IPS-20b (cell line): Measurements from ENCODE around the gene MYL3.
"Not testable (repeated sequence)": the region's sequence is repeated elsewhere in the genome, so short reads cannot be mapped to it uniquely, and the experiment has no call there.

Source experiments
- H3K27ac ChIP-seq: one replicate; pipeline ENCODE4 v1.5.1; 2013; ENCODE audit warnings: low read length
- H3K27me3 ChIP-seq: 2 replicates; pipeline ENCODE4 v1.6.1; 2013; ENCODE audit warnings: mild to moderate bottlenecking, low read length, inconsistent platforms; ENCODE audit not compliant: insufficient read depth
- H3K36me3 ChIP-seq: 2 replicates; pipeline ENCODE4 v1.6.1; 2013; ENCODE audit warnings: low read depth, mild to moderate bottlenecking, inconsistent platforms, low read length, moderate library complexity; ENCODE audit not compliant: insufficient read depth
- H3K4me1 ChIP-seq: 2 replicates; pipeline ENCODE4 v1.6.1; 2013; ENCODE audit warnings: mild to moderate bottlenecking, control low read depth, inconsistent platforms, low read length, moderate library complexity; ENCODE audit not compliant: insufficient read depth
- H3K4me3 ChIP-seq: 2 replicates; pipeline ENCODE4 v1.5.1; 2013; ENCODE audit warnings: mild to moderate bottlenecking, low read length, inconsistent platforms
- H3K9ac ChIP-seq: 2 replicates; pipeline ENCODE4 v1.6.1; 2013; ENCODE audit warnings: low read depth, mild to moderate bottlenecking, inconsistent platforms, low read length, moderate library complexity
- H3K9me3 ChIP-seq: 2 replicates; pipeline ENCODE4 v1.6.1; 2013; ENCODE audit warnings: mild to moderate bottlenecking, low read depth, low read length, inconsistent platforms; ENCODE audit not compliant: insufficient read depth

Gene MYL3

DNA sequence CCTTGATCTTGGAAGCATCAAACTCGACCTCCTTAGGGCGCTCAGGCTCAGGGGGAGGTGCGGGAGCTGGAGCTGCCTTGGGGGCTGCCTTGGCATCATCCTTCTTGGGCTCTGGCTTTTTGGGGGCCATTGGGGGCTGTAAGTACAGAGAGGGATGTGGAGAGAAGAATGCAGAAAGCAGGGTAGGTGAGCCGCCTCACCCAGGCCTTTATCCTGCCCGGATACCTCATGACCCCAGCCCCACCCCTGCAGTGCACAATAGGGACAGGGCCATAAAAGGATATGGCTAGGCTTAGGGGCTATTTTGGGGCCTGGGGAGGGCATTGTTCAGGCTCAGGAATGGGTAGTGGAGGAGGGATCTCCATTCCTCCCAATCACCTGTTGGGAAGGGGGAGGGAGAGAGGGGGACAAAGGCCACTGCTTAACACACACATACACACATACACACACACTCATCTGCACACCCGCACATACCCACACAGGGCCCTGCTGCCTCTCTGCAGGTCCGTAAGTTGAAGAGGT is at the start of gene MYL3:
TSS of gene MYL3 (minus strand) at position 184 of the 522 bp plus-strand sequence. CDS start at position 130, 54 bp downstream.
- Histone ChIP-seq H3K36me3 (no peaks in the 10 kb centered on the region), H3K4me3 (no peak within 1 kb of the TSS), H3K27me3 (no peaks in the 10 kb centered on the region), H3K9me3 (no peaks in the 10 kb centered on the region), H3K4me1 (no peaks in the 10 kb centered on the region), H3K9ac (no peak within 1 kb of the TSS), H3K27ac (no peak within 1 kb of the TSS)

DNA sequence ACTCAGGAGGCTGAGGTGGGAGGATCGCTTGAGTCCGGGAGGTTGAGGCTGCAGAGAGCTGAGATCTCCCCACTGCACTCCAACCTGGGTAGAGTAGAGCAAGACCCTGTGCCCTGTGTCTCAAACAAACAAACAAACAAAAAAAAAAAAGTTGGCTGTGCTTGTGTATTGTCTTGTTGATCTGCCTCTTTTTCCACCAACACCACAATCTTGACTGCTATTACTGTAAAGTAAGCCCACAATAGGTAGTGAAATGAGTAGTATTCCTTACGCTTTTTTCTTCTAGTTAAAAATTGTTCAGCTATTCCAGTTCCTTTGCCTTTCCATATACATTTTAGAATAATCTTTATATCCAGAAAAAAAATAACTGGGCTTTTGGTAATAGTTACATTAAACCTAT is 49.7 kb upstream of the MYL3 start:
- Histone ChIP-seq H3K4me3 (no peak overlapping the region), H3K9ac (no peak overlapping the region), H3K4me1 (no peaks in the 10 kb centered on the region), H3K27me3 (no peaks in the 10 kb centered on the region), H3K9me3 (peaks cover 1% of the 10 kb centered on the region; the same call in 1 of the 2 replicates), H3K36me3 (peaks cover 8% of the 10 kb centered on the region; the same call in 1 of the 2 replicates), H3K27ac (no peak overlapping the region)

- not testable (repeated sequence) for H3K9ac ChIP-seq, H3K4me1 ChIP-seq, H3K27me3 ChIP-seq, H3K4me3 ChIP-seq, H3K36me3 ChIP-seq, H3K9me3 ChIP-seq, H3K27ac ChIP-seq
These were observed 47.7 kb upstream of the MYL3 start for GRCh38 chr3:46910914-46911313.

- Histone ChIP-seq H3K27ac (no peak overlapping the region), H3K4me3 (no peak overlapping the region), H3K36me3 (no peaks in the 10 kb centered on the region), H3K9me3 (no peaks in the 10 kb centered on the region), H3K27me3 (no peaks in the 10 kb centered on the region), H3K9ac (no peak overlapping the region), H3K4me1 (no peaks in the 10 kb centered on the region)
These were observed 47.0 kb upstream of the MYL3 start for GRCh38 chr3:46910166-46910760.

DNA sequence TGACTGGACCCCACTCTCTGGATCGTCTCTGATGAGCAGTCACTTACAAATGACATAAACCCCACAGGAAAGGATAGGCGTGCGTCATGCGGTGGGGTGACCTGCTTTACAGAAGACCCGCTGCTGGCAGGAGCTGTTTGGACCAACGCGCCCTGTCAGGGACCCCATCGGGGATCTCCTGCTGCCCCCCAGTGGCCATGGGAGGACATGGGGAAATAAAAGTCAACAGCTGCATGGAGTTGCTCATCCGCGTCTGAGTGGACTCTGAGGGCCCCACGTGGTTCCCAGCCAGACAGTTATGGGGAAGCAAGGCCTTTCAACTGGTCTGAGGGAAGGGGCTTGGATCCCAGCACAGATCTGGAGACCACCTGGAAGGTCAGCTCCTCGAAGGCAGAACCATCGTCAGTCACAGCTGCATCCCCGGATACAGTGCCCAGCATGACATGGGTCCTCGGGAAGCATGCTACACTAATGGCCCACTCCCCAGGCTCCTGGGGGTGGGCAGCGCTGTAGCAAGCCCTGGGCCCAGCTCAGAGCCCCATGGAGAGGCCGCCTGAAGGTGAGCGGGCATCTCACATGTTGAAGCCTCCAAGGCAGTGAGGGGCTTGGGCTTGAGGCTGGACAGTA is 46.4 kb upstream of the MYL3 start:
- no peak overlapping the region for H3K27ac ChIP-seq
- H3K27me3 ChIP-seq = no peaks in the 10 kb centered on the region
- H3K4me3 ChIP-seq = no peak overlapping the region
- H3K9me3 ChIP-seq = no peaks in the 10 kb centered on the region
- no peaks in the 10 kb centered on the region for H3K4me1 ChIP-seq
- H3K9ac ChIP-seq = no peak overlapping the region
- H3K36me3 ChIP-seq = no peaks in the 10 kb centered on the region

DNA sequence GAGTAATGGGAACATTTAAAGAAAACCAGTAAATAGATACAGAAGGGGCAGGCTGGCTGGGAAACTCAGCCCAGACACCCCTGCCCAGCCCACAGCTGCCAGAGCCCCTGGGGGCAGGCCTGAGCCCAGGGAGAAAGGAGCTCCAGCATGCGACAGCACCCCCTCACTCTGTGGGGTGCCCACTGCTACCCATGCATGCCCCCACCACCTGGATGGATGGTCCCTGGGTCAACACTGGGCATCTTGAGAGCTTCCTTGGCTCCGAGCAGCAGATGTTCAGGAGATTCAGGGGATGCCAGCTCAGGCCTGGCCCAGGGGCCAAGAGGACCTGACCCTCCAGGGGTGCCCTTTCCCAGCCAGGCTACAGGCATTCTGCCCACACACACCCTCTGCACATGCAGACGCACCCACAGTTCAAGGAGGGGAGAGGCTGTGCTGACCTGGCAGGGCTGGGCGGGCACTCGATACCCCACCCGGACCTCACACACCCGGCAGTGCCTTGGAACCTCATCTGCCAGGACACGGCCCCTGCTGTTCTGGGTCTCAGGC is 45.8 kb upstream of the MYL3 start:
- Histone ChIP-seq H3K9me3 (no peaks in the 10 kb centered on the region), H3K36me3 (no peaks in the 10 kb centered on the region), H3K9ac (no peak overlapping the region), H3K27me3 (no peaks in the 10 kb centered on the region), H3K4me1 (no peaks in the 10 kb centered on the region), H3K27ac (no peak overlapping the region), H3K4me3 (no peak overlapping the region)

DNA sequence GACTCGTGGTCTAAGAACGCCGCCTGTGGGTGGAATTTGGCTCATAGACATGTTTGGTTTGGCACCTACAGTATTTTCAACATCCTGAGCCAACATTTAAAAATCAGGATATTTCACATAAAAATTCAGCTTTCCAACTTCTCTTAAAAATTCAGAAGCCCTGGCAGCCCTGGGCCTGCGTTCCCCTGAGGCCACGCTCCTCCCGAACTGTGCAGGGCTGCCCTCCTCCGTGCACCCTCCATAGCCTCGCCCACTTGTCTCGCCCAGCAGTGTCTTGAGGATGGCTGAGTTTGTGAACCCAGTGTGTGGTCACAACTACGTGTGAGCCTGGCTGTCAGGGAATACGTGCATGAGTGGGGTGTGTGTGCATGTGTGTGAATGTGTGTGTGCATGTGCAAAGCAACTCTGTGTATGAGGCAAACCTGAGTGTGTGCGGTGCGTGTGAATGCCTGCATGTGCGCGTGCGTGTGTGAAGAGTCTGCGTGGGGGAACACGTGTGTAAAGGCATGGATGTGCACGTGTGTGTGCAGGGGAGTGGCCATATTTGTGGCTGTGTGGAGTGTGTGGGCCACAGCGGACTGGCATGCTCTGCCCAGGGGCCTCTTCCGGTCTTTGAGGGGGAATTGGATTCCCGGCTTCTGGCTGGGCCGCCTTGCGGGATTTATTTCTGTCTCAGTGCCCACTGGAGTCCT is 45.2 kb upstream of the MYL3 start:
- Histone ChIP-seq H3K36me3 (no peaks in the 10 kb centered on the region), H3K27ac (no peak overlapping the region), H3K4me3 (no peak overlapping the region), H3K4me1 (no peaks in the 10 kb centered on the region), H3K27me3 (no peaks in the 10 kb centered on the region), H3K9me3 (no peaks in the 10 kb centered on the region), H3K9ac (no peak overlapping the region)

GRCh38 chr3:46907960-46908293 is 44.7 kb upstream of the MYL3 start:
- Histone ChIP-seq H3K27me3 (no peaks in the 10 kb centered on the region), H3K4me3 (no peak overlapping the region), H3K4me1 (no peaks in the 10 kb centered on the region), H3K36me3 (no peaks in the 10 kb centered on the region), H3K9ac (no peak overlapping the region), H3K9me3 (no peaks in the 10 kb centered on the region), H3K27ac (no peak overlapping the region)

DNA sequence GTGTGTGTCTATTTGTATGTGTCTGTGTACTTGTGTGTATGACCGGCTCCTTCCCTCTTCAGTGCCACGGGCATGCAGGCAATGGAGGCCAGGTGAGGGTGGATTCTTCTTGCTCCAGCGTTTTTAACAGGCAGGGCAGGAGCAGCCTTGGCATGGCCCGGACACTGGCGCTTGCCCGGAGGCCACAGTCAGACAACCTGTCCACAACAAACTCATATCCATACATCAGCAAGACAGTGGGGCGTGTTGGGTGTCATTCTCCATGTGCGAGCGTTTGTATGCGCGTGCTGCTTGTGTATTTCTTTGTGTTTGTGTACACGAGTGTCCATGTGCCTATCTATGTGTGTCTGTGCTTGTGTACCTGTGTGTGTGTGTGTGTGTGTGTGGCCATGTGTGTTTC is 44.0 kb upstream of the MYL3 start:
- no peaks in the 10 kb centered on the region for H3K27me3 ChIP-seq
- no peaks in the 10 kb centered on the region for H3K4me1 ChIP-seq

DNA sequence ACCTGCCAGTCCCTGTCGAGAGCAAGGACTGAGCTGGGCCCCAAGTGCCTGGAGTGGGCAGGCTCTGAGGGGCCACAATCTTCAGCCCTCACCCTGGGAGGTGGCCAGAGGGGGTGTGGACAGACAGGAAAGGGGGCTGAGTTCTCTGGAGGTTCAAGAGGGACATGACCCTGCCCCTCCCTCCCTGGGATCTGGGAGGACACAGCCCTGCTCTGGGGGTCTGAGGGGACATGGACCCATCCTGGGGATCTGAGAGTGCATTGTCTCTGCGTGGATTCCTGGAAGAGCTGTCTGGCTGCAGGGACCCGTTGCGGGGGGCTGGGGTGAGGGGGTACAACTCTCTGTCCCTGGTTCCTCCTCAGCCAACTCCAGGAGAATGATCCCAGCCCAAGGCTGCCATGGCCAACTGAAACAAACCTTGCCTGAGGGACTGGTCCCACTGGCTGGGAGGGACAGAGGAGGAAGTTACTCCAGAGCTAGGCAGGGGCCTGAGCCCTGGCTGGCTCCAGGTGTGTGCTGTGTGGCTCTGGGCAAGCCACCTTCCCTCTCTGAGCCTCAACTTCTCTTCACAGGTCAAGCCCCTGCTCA is 43.3 kb upstream of the MYL3 start:
- H3K27me3 ChIP-seq = no peaks in the 10 kb centered on the region
- H3K27ac ChIP-seq = no peak overlapping the region
- H3K9ac ChIP-seq = no peak overlapping the region
- no peaks in the 10 kb centered on the region for H3K36me3 ChIP-seq
- H3K4me1 ChIP-seq = no peaks in the 10 kb centered on the region
- no peaks in the 10 kb centered on the region for H3K9me3 ChIP-seq
- H3K4me3 ChIP-seq = no peak overlapping the region

More for the DNA sequence above, 44.0 kb upstream of the MYL3 start:
- H3K9ac ChIP-seq = no peak overlapping the region
- H3K9me3 ChIP-seq = no peaks in the 10 kb centered on the region
- no peak overlapping the region for H3K27ac ChIP-seq
- H3K4me3 ChIP-seq = no peak overlapping the region
- H3K36me3 ChIP-seq = no peaks in the 10 kb centered on the region

DNA sequence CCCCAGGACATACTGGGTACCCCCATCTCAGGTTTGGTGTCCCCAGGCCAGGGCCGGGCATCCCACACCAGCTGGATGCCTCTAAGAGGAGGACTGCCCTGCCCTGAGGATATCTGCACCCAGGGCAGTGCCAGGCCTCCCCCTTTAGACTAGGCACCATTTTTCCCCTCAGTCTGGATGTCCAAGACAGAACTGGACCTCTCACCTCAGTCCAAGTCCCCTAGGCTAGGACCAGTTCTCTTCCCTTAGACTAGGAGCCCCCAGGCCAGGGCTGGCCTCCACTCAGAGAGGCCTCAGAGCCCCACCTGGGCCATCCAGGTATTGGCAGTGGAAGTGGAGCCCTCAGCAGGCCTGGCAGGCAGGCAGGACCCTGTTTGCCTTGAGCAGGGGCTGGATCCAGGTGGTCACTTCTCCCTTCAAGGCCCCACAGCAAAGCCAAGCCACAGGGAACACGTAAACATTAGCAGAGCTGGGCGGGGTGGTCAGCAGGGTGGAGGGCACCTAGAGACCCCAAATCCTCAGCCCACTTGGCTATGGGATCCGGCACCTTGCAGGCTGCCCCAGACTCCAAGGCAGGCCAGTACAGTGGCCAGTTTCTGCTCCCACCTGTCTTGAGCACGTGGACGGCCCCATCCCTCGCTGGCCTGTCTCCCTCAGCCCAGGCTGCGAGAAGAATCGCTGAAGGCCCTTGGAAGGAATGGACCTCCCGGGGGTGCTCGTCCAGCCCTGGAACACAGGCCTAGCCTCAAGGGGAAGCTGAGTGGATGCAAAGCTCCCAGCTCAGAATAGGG is 42.6 kb upstream of the MYL3 start:
- H3K9ac ChIP-seq = no peak overlapping the region
- no peak overlapping the region for H3K4me3 ChIP-seq

More for the DNA sequence above, 42.6 kb upstream of the MYL3 start:
- Histone ChIP-seq H3K9me3 (no peaks in the 10 kb centered on the region), H3K27ac (no peak overlapping the region), H3K36me3 (no peaks in the 10 kb centered on the region), H3K27me3 (no peaks in the 10 kb centered on the region), H3K4me1 (no peaks in the 10 kb centered on the region)
